LNCAP (cell line): ENCODE measurements around the gene SMIM45.

Source experiments
- CTCF ChIP-seq: fragments of 450-650 bp; IDR thresholded peaks from 2 replicates; pipeline ENCODE4 v1.5.1; 2017; ENCODE audit warnings: mild to moderate bottlenecking

Gene SMIM45

GRCh38 chr22:41951898-41952474 is at the start of gene SMIM45:
Gene SMIM45 (plus strand): TSS chr22:41952150.
- TF ChIP-seq CTCF = no peak

- no peak for TF ChIP-seq CTCF
Measured at GRCh38 chr22:41902932-41903421, 49.0 kb upstream of the SMIM45 start.

GRCh38 chr22:41904450-41905410 is 47.2 kb upstream of the SMIM45 start:
- TF ChIP-seq CTCF = no peak

- TF ChIP-seq CTCF = no peak
Measured at GRCh38 chr22:41905411-41906202, 46.3 kb upstream of the SMIM45 start.

- no peak for TF ChIP-seq CTCF
Measured at GRCh38 chr22:41906822-41907221, 45.1 kb upstream of the SMIM45 start.

- TF ChIP-seq CTCF = no peak
Measured at GRCh38 chr22:41907436-41908401, 44.2 kb upstream of the SMIM45 start.
